NCI-H524 treated with DMSO at 0.1 percent for 48 hours (cell line): ENCODE data around the gene TAS2R60.
"Not testable (repeated sequence)": the region's sequence is repeated elsewhere in the genome, so short reads cannot be mapped to it uniquely, and the experiment has no call there.

Experiments
- DNase-seq: peaks from one replicate; lab custom pipeline; 2025; lab: John Stamatoyannopoulos, UW

Gene TAS2R60

GRCh38 chr7:143444063-143444782 is 970 bp downstream of the TAS2R60 start:
- DNase-seq = no peak

- no peak for DNase-seq
Observed at GRCh38 chr7:143444785-143445184, 1.5 kb downstream of the TAS2R60 start.

GRCh38 chr7:143447466-143447865 is 4.2 kb downstream of the TAS2R60 start:
- no peak for DNase-seq

- no peak for DNase-seq
Observed at GRCh38 chr7:143448429-143448828, 5.2 kb downstream of the TAS2R60 start.

GRCh38 chr7:143449793-143450192 is 6.5 kb downstream of the TAS2R60 start:
- no peak for DNase-seq

- DNase-seq = no peak
Observed at GRCh38 chr7:143451122-143451521, 7.9 kb downstream of the TAS2R60 start.

GRCh38 chr7:143451746-143452145 is 8.5 kb downstream of the TAS2R60 start:
- DNase-seq = no peak

GRCh38 chr7:143452495-143452894 is 9.2 kb downstream of the TAS2R60 start:
- DNase-seq = no peak

- no peak for DNase-seq
Observed at GRCh38 chr7:143454091-143454680, 10.9 kb downstream of the TAS2R60 start.

- no peak for DNase-seq
Observed at GRCh38 chr7:143455491-143455890, 12.2 kb downstream of the TAS2R60 start.

GRCh38 chr7:143455942-143456341 is 12.7 kb downstream of the TAS2R60 start:
- no peak for DNase-seq

GRCh38 chr7:143456992-143457793 is 13.9 kb downstream of the TAS2R60 start:
- DNase-seq = no peak

- DNase-seq = no peak
Observed at GRCh38 chr7:143458263-143458662, 15.0 kb downstream of the TAS2R60 start.

GRCh38 chr7:143458681-143459080 is 15.4 kb downstream of the TAS2R60 start:
- DNase-seq = no peak

GRCh38 chr7:143459359-143459758 is 16.1 kb downstream of the TAS2R60 start:
- DNase-seq = no peak

- no peak for DNase-seq
Observed at GRCh38 chr7:143460271-143460979, 17.2 kb downstream of the TAS2R60 start.

GRCh38 chr7:143462045-143462444 is 18.8 kb downstream of the TAS2R60 start:
- no peak for DNase-seq

- no peak for DNase-seq
Observed at GRCh38 chr7:143463556-143463955, 20.3 kb downstream of the TAS2R60 start.

GRCh38 chr7:143463957-143464356 is 20.7 kb downstream of the TAS2R60 start:
- no peak for DNase-seq

- DNase-seq = no peak
Observed at GRCh38 chr7:143467724-143468123, 24.5 kb downstream of the TAS2R60 start.

- DNase-seq = not testable (repeated sequence)
Observed at GRCh38 chr7:143472071-143472689, 28.9 kb downstream of the TAS2R60 start.
